ENCODE results near the gene RBBP8. TPM values are rescaled to one million over a fixed set of nuclear protein-coding genes. Genes with fewer than 3 reads are reported as not detected.

The RBBP8 gene
- total RNA-seq, 6 experiments from 2014 or later = 13.9 to 27.0 (median 25.2) TPM

DNA sequence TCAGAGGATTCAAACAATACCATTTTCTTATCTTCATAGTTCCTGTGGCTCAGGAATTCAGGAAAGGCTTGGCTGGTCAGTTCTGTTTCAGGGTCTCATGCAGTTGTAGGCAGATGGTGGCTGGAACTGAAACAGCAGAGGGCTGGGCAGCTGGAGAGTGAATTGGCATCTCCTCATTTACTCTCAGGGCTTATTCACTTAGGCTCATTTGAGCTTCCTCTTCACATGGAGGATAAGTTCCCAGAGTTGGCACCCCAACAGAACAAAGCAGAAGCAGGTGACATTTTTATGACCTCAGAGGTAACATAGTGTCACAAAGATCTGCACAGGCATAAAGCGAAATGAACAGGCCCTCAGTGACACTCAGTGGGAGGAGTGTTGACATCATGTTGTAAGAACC is 66.1 kb downstream of the RBBP8 start:
- TF ChIP-seq, protein P1, sequence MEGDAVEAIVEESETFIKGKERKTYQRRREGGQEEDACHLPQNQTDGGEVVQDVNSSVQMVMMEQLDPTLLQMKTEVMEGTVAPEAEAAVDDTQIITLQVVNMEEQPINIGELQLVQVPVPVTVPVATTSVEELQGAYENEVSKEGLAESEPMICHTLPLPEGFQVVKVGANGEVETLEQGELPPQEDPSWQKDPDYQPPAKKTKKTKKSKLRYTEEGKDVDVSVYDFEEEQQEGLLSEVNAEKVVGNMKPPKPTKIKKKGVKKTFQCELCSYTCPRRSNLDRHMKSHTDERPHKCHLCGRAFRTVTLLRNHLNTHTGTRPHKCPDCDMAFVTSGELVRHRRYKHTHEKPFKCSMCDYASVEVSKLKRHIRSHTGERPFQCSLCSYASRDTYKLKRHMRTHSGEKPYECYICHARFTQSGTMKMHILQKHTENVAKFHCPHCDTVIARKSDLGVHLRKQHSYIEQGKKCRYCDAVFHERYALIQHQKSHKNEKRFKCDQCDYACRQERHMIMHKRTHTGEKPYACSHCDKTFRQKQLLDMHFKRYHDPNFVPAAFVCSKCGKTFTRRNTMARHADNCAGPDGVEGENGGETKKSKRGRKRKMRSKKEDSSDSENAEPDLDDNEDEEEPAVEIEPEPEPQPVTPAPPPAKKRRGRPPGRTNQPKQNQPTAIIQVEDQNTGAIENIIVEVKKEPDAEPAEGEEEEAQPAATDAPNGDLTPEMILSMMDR (IDR thresholded peaks at IDR 0.05) = no peak
- Mint-ChIP-seq H3K9me3 (no peaks in the 10 kb centered on the region), H3K27me3 (ENCODE audit: insufficient read depth) (no peaks in the 10 kb centered on the region), H3K4me1 (ENCODE audit: low read depth) (peaks cover 11% of the 10 kb centered on the region), H3K36me3 (ENCODE audit: low read depth) (no peaks in the 10 kb centered on the region), H3K27ac (peak overlapping the region; percentile 47; the same call in 1 of the 2 replicates), H3K4me3 (no peak overlapping the region)
- peak; percentile 2 for DNase-seq

DNA sequence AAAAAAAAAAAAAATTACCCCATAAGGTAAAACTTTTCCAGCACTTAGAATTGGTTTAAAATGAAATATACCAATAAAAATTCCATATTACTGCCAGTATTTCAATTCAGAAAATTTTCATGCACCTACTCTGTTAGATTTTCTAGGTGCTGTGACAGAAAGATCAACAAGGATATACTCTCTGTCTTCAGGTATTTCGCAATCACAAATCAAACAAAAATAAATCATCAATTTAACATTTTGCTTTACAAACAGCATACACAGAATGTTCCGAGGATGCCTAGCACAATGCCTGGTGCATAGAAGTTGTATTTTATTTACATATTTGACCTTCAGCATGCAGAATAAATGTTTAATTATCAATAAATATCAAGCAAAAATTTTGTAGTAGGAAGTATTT is 66.5 kb downstream of the RBBP8 start:
- Mint-ChIP-seq H3K27me3 (ENCODE audit: insufficient read depth) (no peaks in the 10 kb centered on the region), H3K9me3 (no peaks in the 10 kb centered on the region), H3K36me3 (ENCODE audit: low read depth) (no peaks in the 10 kb centered on the region), H3K4me1 (ENCODE audit: low read depth) (peaks cover 11% of the 10 kb centered on the region), H3K4me3 (no peak overlapping the region), H3K27ac (no peak overlapping the region)
- DNase-seq = no peak
- TF ChIP-seq, protein P1 (IDR thresholded peaks at IDR 0.05) = no peak

GRCh38 chr18:23003289-23003688 is 70.2 kb downstream of the RBBP8 start:
- TF ChIP-seq, protein P1 (IDR thresholded peaks at IDR 0.05) = no peak
- no peak overlapping the region for H3K27ac Mint-ChIP-seq
- no peaks in the 10 kb centered on the region for H3K27me3 Mint-ChIP-seq (ENCODE audit: insufficient read depth)
- H3K36me3 Mint-ChIP-seq (ENCODE audit: low read depth) = no peaks in the 10 kb centered on the region
- no peaks in the 10 kb centered on the region for H3K9me3 Mint-ChIP-seq
- DNase-seq = no peak
- H3K4me1 Mint-ChIP-seq (ENCODE audit: low read depth) = peaks cover 11% of the 10 kb centered on the region
- no peak overlapping the region for H3K4me3 Mint-ChIP-seq

DNA sequence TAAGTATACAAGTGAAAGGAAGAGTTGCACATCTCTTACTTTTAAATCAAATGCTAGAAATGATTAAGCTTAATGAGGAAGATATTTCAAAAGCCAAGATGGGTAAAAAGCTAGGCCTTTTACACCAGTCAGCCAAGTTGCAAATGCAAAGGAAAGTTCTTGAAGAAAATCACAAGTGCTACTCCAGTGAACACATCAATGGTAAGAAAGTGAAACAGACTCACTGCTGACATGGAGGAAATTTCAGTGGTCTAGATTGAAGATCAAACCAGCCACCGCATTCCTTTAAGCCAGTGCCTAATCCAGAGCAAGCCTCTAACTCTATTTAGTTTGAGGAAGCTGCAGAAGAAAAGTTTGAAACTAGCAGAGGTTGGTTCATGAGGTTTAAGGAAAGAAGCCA is 79.1 kb downstream of the RBBP8 start:
- DNase-seq = no peak
- TF ChIP-seq, protein P1 (IDR thresholded peaks at IDR 0.05) = no peak
- Mint-ChIP-seq H3K36me3 (ENCODE audit: low read depth) (peaks cover 10% of the 10 kb centered on the region; the same call in 1 of the 2 replicates), H3K4me1 (ENCODE audit: low read depth) (peaks cover 6% of the 10 kb centered on the region; the same call in 1 of the 2 replicates), H3K4me3 (no peak overlapping the region), H3K9me3 (no peaks in the 10 kb centered on the region), H3K27ac (no peak overlapping the region), H3K27me3 (ENCODE audit: insufficient read depth) (no peaks in the 10 kb centered on the region; the same call in 1 of the 2 replicates)

GRCh38 chr18:23020555-23021294 is 87.6 kb downstream of the RBBP8 start:
- Mint-ChIP-seq H3K27ac (no peak overlapping the region), H3K9me3 (no peaks in the 10 kb centered on the region), H3K36me3 (ENCODE audit: low read depth) (no peaks in the 10 kb centered on the region; the same call in none of the 2 replicates), H3K4me3 (no peak overlapping the region), H3K27me3 (ENCODE audit: insufficient read depth) (no peaks in the 10 kb centered on the region), H3K4me1 (ENCODE audit: low read depth) (no peaks in the 10 kb centered on the region)
- TF ChIP-seq, protein P1 (IDR thresholded peaks at IDR 0.05) = no peak
- DNase-seq = no peak
